HL-60/S4 treated with retinoic acid at 250 ng/mL for 4 days and 3 days (cell line): ENCODE data around the gene CRYBG3.

Experiments used
- in situ Hi-C: fragments of 300-500 bp; cut with MboI; formaldehyde crosslinking; loops from 2 replicates; pipeline ENCODE4 v1.7.0; 2022; ENCODE audit warnings: low sequenced_read_pairs

Gene CRYBG3

GRCh38 chr3:97939401-97939800 lies 117.6 kb downstream of the CRYBG3 start:
- in situ Hi-C loops: no loop called here

DNA sequence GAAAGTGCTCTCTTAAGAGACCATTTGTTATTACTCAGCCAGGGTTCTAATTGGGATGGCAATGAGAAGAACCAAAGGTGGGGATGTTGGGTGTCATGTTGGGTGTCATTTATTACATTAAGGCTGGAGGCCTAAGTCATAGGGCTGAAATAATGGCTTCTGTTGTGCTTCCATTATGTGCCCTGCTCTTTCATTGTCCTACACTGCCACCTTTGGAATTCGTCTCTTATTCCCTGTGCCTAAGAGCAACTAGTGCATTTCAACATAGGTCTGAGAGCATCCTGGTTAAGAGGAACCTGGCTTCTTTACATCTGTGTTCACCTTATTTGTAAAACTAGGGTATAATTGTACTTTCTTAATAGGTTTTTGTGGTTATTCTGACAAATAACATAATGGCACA lies 118.2 kb downstream of the CRYBG3 start:
- in situ Hi-C loops: no loop called here

DNA sequence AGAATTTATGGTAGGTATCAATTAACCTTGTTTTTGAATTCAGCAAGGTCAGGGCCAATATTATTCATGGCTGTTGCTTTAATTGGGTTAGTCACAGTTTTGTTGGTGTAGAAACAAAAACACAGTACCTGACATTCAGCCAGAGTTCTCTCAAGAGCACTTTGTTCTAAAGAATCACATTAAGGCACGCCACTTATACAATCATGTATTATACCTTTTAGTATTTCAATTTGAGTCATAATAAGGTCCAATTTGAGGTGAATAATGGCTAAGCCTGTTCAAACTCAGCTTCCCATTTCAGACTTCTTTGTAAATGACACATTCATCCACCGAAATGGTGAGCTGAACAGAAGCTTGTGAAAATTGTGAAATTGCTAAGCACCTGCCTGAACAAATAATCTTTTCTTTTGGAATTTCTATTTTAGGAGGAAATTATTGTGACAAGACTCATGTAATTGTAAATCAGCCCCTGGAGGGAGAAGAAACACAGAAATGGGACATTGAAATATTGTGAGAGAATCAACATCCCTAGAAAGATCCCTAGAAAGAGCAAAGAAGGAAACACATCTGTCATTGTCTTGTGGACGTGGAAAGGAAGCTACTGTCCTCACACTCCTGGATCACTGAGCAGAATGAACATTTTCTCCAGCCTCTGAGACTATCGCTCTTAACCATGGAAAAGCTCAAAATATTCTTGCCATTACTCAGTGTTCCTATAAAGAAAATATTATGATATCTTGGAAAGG lies 121.2 kb downstream of the CRYBG3 start:
- in situ Hi-C loops: no loop called here

GRCh38 chr3:97948351-97949109 lies 126.7 kb downstream of the CRYBG3 start:
- in situ Hi-C loops: no loop called here

DNA sequence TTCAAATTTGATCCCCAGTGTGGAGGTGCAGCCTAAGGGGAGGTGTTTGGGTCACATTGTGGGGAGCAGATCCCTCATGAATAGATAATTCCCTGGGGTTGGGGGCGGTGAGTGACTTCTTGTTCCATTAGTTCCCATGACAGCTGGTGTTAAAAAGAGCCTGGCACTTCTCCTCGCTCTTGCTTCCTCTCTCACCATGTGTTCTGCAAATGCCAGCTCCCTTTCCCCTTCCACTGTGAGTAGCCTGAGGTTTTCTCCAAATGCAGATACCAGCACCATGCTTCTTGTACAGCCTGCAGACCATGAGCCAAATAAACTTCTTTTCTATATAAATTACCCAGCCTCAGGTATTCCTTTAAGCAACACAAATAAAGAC lies 127.3 kb downstream of the CRYBG3 start:
- in situ Hi-C loops: no loop called here

- in situ Hi-C loops: no loop called here
Measured at GRCh38 chr3:97949743-97950142, 127.9 kb downstream of the CRYBG3 start.

GRCh38 chr3:97950360-97950759 lies 128.5 kb downstream of the CRYBG3 start:
- in situ Hi-C loops: no loop called here

DNA sequence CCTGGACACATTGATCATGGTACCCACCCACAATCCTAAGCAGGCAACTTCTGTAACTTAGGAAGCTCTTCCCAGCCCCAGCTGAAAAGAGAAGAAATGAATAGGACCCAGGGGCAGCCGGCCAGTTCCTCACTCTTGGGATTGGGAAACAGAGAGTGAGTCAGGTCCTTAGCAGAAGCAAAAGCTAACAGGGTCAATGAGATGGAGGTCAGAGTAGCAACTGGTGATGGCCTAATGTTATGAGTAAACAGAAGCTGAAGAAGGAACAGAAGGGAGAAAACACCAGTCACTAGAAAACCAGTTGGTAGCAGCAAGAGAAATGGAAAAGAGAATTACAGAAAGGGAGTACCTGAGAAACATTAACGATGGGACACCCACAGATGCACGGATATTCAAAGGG lies 130.5 kb downstream of the CRYBG3 start:
- in situ Hi-C loops: no loop called here

GRCh38 chr3:97952872-97953271 lies 131.1 kb downstream of the CRYBG3 start:
- in situ Hi-C loops: no loop called here

DNA sequence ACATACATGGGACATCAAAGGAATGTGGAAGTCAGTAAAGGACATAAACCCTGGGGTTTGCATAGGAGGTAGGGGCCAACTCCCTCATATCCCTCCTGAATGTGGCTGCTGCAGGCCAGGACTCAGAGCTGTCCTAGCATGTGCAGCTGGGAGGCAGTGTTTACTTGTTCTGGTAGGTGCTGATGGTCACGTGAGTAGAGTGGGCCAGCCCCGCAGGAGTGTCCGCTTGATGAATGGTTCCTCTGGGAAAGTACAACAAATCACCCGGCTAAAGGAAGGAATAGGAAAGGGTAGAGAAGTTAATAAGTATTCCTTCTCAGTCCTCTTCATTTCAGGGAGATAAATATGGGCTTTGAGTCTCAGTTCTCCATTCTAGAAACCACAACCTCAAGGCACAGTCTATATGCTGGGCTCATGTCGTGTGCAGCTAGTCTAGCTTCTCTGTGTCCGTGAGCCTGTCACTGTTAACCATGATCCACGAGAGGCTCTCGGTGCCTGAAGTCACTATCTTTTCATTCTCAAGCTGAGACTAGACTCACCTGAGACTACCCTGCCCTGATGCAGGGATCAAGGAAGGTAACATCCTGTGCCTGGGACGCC lies 132.5 kb downstream of the CRYBG3 start:
- in situ Hi-C loops: no loop called here

DNA sequence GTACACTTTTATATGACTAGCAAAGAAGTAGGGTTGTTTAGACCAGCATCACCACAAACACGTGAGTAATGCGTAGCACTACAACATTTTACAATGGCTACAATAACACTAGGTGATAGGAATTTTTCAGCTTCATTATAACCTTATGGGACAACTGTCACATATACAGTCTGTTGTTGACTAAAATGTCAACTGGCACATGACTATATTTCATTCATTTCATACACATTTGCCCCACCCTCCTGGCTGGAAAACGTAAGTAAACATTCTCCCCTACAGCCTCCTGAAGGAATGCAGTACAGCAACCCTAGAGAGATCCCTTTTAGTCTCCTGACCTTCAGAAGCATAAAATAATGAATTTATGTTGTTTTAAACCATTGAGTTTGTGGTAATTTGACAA lies 134.2 kb downstream of the CRYBG3 start:
- in situ Hi-C loops: no loop called here

DNA sequence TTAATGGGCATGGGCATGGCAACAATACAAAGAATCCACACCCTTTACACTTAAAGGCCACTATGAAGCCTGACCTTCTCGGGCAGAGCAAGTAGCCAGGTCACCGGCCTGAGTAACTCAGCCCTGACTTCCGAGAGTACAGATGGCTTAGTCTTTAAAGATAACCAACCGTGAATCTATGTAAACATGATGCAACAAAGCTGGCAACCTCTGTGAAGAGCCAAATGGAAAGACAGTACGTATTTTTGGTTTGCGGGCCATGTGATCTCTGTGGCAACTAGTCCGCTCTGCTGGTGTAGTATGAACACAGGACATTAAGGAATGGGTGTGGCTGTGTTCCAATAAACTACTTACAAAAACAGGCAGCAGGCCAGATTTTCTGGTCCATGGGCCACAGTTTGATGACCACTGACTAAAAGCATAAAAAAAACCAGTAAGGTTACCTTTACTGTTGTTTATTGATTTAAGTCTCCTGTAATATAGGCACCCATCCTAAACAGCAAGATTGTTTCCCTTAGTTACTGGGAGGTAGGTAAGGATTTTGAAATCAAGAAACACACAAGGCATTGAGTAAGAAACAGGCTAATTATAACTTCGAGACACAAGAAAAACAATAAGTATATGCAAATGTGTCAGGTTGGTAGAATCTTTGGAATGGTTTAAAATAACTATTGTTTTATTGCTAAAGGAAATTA lies 136.0 kb downstream of the CRYBG3 start:
- in situ Hi-C loops: no loop called here

GRCh38 chr3:97958396-97958795 lies 136.6 kb downstream of the CRYBG3 start:
- in situ Hi-C loops: no loop called here

GRCh38 chr3:97958796-97959195 lies 137.0 kb downstream of the CRYBG3 start:
- in situ Hi-C loops: no loop called here

- in situ Hi-C loops: no loop called here
Measured at GRCh38 chr3:97959872-97960271, 138.1 kb downstream of the CRYBG3 start.

- in situ Hi-C loops: no loop called here
Measured at GRCh38 chr3:97960551-97960950, 138.7 kb downstream of the CRYBG3 start.

DNA sequence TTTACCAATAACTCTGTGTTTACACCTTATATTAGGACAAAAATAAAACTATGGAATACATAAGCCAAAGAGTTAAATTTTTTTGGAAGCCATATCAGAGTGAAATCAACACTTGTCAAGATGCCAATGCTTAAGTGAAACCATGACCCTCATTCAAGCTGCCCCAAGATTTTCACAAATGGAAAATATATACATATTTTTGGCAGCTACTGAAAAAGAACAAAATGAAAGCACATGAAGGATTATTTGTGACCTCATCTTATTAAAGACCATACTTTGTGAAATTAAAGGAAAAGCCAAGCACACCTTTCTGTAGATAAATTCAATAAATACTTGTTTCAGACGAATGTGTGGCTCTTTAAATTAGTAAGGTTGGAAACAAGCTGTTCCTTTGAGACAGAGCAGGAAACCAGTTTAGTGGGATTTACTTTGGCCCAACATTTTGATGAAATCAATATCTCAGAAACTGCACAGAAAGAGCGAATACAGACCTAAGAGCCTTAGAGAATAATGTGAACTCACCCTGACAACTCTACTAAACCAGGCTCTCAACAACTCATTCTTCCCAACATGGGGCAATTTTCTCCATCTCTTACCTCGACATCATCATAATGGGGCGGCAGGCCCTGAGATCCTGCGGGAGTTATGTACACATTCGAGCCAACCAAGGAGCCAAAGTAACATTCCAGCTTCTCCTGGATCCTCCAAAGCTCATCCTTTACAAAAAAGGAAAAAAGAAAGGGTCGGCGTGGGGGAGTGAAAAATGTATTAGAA lies 139.4 kb downstream of the CRYBG3 start:
- in situ Hi-C loops: no loop called here

- in situ Hi-C loops: no loop called here
Measured at GRCh38 chr3:97967966-97968365, 146.2 kb downstream of the CRYBG3 start.

GRCh38 chr3:97968376-97968775 lies 146.6 kb downstream of the CRYBG3 start:
- in situ Hi-C loops: no loop called here

DNA sequence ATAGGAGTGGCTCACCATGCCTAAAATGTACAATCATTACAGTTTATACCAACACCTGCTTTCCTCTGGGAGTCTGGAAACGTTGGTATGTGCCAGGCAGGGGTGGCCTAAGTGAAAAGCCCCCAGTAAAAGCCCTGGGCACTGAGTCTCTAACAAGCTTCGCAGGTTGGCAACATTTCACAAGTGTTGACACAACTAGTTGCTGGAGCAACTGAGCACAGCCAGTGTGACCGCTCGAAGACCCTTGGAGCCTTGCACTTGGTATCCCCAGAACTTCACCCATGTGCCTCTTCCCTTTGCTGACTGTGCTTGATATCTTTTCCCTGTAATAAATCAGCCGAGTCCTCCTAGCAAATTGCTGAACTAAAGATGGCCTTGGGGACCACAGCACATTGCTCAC lies 147.7 kb downstream of the CRYBG3 start:
- in situ Hi-C loops: no loop called here

DNA sequence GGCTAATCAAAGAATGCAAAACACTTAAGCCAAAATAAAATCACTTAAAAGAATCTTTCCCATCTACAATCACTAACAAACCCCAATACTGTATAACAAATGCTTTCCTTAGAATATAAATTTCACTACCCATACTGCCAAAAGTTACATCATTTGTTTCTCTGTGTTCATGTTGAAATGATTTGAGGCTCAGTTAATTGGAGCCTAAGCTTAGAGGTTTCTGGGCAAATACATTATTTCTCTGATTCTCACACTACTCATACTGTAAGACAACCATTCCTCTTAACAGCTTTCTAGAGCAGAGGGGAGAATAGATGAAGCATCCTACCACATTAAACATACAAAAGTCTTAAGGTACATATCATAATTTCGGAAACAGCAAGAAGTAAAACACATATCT lies 148.3 kb downstream of the CRYBG3 start:
- in situ Hi-C loops: no loop called here
